ENCODE results near the gene EN1. TPM values are rescaled to one million over a fixed set of nuclear protein-coding genes. Genes with fewer than 3 reads are reported as not detected.

Gene EN1
- total and polyA plus RNA-seq, 2 of the 4 experiments (the other 2 are of a cell fraction): not detected

DNA sequence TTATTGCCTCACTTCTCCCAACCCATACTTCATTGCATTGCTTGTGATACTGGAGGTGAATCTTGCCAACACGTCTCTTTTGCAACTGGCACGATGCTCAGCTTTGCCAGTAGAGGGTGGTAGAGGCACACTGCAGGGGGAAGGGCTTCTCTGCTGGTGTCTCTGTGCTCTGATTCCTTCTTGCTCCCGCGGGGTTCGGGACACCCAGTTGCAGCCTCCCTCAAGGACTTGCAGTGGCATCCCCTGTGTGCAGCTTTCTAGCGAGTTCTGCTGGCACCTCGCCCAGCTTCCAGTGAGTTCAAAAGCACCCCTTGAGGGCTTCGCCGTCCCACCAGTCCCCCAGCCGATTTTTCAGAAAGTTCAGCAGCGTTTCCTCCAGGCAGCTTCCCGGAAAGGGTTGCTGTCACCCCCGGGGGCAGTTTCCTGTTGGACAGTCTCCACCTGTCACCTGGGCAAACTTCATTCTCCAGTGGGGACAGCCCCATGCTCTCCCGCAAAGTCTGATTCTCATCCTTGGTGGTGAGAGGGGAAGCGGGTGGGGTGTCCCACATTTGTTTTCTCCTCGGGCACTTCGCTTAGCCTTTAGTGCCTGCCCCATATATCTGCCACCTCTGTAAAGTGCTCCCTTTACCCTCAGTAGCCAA lies 35.4 kb upstream of the EN1 start (continued):
- TF ChIP-seq, protein P1, sequence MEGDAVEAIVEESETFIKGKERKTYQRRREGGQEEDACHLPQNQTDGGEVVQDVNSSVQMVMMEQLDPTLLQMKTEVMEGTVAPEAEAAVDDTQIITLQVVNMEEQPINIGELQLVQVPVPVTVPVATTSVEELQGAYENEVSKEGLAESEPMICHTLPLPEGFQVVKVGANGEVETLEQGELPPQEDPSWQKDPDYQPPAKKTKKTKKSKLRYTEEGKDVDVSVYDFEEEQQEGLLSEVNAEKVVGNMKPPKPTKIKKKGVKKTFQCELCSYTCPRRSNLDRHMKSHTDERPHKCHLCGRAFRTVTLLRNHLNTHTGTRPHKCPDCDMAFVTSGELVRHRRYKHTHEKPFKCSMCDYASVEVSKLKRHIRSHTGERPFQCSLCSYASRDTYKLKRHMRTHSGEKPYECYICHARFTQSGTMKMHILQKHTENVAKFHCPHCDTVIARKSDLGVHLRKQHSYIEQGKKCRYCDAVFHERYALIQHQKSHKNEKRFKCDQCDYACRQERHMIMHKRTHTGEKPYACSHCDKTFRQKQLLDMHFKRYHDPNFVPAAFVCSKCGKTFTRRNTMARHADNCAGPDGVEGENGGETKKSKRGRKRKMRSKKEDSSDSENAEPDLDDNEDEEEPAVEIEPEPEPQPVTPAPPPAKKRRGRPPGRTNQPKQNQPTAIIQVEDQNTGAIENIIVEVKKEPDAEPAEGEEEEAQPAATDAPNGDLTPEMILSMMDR (conservative IDR thresholded peaks at IDR 0.05; ENCODE audit: low read depth, low read length): peak; percentile 72

DNA sequence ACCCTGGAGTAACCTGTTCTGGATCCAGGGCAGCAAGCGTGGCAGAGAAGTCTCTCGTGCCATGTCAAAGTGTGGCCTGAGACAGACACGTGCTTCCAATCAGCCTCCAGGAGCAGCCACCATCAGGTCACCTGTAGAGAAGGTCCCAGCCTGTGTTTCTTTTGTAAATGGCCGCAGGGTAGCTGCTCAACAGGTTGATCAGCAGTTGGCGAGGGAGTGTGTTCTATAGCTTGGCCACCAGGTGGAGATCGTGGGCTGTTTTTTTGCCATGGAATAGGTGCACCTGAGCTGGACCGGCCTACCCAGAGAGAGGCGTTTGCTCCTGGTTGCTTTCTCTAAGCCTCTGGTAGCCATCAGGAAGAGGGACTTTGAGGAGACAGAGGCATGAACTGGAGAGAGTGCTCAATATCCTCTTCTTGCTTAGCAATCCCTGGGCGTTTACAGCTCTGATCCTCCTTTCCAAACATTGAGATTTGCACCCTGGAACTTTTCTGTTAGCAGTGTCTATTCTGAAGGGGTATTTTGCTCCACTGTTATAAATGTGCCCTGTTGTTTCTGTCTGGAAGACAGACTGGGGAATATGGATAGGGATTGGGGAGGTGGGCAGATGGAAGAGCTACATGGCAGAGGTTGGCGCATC lies 34.2 kb upstream of the EN1 start:
- TF ChIP-seq MAFK (IDR thresholded peaks at IDR 0.05; ENCODE audit: low read depth, low read length) (no peak), MXI1 (IDR thresholded peaks at IDR 0.05; ENCODE audit: borderline replicate concordance, low read depth, low read length) (no peak), NFE2L2 (IDR thresholded peaks at IDR 0.05; ENCODE audit: low read depth, low read length) (no peak), SMC3 (IDR thresholded peaks at IDR 0.05; ENCODE audit: low read depth, low read length) (peak; percentile 22; the same call in 1 of the 2 replicates), CEBPB (IDR thresholded peaks at IDR 0.05; ENCODE audit: low read depth, low read length) (no peak), FOS (IDR thresholded peaks at IDR 0.05; ENCODE audit: low read depth, low read length) (no peak), RFX5 (IDR thresholded peaks at IDR 0.05; ENCODE audit: low read depth, low read length) (no peak), RAD21 (IDR thresholded peaks at IDR 0.05; ENCODE audit: low read length) (peak; percentile 50)
- TF ChIP-seq, protein P1 (conservative IDR thresholded peaks at IDR 0.05; ENCODE audit: low read depth, low read length): peak; percentile 62
- in situ Hi-C loops (cut with MboI; ENCODE audit: low sequenced_read_pairs): loop anchor here (5.0 kb wide), 1 partner anchor 406 kb away; no protein-coding TSS in a partner anchor

More for the DNA sequence above, 34.2 kb upstream of the EN1 start:
- Histone ChIP-seq H3K9ac (ENCODE audit: low read depth, low read length) (no peak overlapping the region), H3K14ac (replicated peaks; ENCODE audit: low read depth, low read length) (no peak overlapping the region), H3K4ac (ENCODE audit: low read depth, low read length) (no peak overlapping the region), H4K5ac (ENCODE audit: low read depth, low read length) (no peak overlapping the region), H2AFZ (replicated peaks; ENCODE audit: low read length, poor library complexity) (no peak overlapping the region), H3K27me3 (ENCODE audit: control insufficient read depth, insufficient read depth, low read length) (no peaks in the 10 kb centered on the region; the same call in 1 of the 2 replicates), H4K20me1 (ENCODE audit: insufficient read depth, low read length) (no peaks in the 10 kb centered on the region), H3K4me3 (ENCODE audit: insufficient read depth, low read depth, low read length) (no peak overlapping the region), H3K4me2 (ENCODE audit: low read depth, low read length) (no peak overlapping the region), H3K56ac (ENCODE audit: extremely low read depth, insufficient read depth, low read length) (no peak overlapping the region), H4K8ac (ENCODE audit: low read depth in 2 of 2, low read length in 2 of 2) (no peak overlapping the region), H2BK120ac (ENCODE audit: low read depth, low read length) (no peak overlapping the region), H3K4me1 (ENCODE audit: control insufficient read depth, insufficient read depth, low read length) (no peaks in the 10 kb centered on the region), H3K18ac (ENCODE audit: low read depth, low read length) (no peak overlapping the region), H3K36me3 (ENCODE audit: control insufficient read depth, insufficient read depth, low read length) (no peaks in the 10 kb centered on the region), H2BK5ac (ENCODE audit: low read depth, low read length, poor library complexity, severe bottlenecking) (no peak overlapping the region), H2BK20ac (ENCODE audit: low read depth, low read length) (no peak overlapping the region), H4K91ac (ENCODE audit: insufficient read depth, low read depth, low read length) (no peak overlapping the region), H3K27ac (ENCODE audit: insufficient read depth, low read length) (no peak overlapping the region), H2BK15ac (ENCODE audit: low read depth, low read length) (no peak overlapping the region), H3K23ac (ENCODE audit: low read depth, low read length) (no peak overlapping the region), H3K79me1 (ENCODE audit: low read depth in 1 of 2, low read length in 2 of 2) (no peaks in the 10 kb centered on the region), H3K9me3 (ENCODE audit: control insufficient read depth, insufficient read depth, low read length) (no peaks in the 10 kb centered on the region), H3K9me1 (ENCODE audit: insufficient read depth, low read length) (no peaks in the 10 kb centered on the region), H2AK5ac (ENCODE audit: low read depth, low read length) (no peak overlapping the region), H2AK9ac (replicated peaks; ENCODE audit: low read depth, low read length, poor library complexity) (no peak overlapping the region)
- ChIA-PET POLR2A (ENCODE audit: unreplicated experiment) (no interaction called here), CTCF (interaction anchor here (0.6 to 3.0 kb wide), 5 partner anchors 10 to 660 kb away, joined by 3 to 23 read pairs (median 3); no protein-coding TSS in a partner anchor)
- dilution Hi-C loops (cut with HindIII; ENCODE audit: low sequenced_read_pairs, unreplicated experiment) (no loop called here), intact Hi-C loops (cut with micrococcal nuclease) (loop anchor here (1.0 to 5.0 kb wide), 4 partner anchors 336 to 781 kb away; no protein-coding TSS in a partner anchor)
- WGBS, 2 experiments (ENCODE audit: extremely low coverage in 2 of 2, insufficient read length in 1 of 2): 0% methylated on average over 1 of the region's 10 CpGs; no CpG with 5 or more reads in 1 of the 2 experiments
- BruUV-seq (replicated peaks): no TSS peak
- DNase-seq: peak; percentile 20
- peak; percentile 93 for ATAC-seq (ENCODE audit: low read depth)

Data from IMR-90 (cell line).